ENCODE data around the gene OFD1.
A peak's percentile ranks its signal among the peaks of the same experiment; 100 is the strongest.

Gene OFD1, protein sequence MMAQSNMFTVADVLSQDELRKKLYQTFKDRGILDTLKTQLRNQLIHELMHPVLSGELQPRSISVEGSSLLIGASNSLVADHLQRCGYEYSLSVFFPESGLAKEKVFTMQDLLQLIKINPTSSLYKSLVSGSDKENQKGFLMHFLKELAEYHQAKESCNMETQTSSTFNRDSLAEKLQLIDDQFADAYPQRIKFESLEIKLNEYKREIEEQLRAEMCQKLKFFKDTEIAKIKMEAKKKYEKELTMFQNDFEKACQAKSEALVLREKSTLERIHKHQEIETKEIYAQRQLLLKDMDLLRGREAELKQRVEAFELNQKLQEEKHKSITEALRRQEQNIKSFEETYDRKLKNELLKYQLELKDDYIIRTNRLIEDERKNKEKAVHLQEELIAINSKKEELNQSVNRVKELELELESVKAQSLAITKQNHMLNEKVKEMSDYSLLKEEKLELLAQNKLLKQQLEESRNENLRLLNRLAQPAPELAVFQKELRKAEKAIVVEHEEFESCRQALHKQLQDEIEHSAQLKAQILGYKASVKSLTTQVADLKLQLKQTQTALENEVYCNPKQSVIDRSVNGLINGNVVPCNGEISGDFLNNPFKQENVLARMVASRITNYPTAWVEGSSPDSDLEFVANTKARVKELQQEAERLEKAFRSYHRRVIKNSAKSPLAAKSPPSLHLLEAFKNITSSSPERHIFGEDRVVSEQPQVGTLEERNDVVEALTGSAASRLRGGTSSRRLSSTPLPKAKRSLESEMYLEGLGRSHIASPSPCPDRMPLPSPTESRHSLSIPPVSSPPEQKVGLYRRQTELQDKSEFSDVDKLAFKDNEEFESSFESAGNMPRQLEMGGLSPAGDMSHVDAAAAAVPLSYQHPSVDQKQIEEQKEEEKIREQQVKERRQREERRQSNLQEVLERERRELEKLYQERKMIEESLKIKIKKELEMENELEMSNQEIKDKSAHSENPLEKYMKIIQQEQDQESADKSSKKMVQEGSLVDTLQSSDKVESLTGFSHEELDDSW

DNA sequence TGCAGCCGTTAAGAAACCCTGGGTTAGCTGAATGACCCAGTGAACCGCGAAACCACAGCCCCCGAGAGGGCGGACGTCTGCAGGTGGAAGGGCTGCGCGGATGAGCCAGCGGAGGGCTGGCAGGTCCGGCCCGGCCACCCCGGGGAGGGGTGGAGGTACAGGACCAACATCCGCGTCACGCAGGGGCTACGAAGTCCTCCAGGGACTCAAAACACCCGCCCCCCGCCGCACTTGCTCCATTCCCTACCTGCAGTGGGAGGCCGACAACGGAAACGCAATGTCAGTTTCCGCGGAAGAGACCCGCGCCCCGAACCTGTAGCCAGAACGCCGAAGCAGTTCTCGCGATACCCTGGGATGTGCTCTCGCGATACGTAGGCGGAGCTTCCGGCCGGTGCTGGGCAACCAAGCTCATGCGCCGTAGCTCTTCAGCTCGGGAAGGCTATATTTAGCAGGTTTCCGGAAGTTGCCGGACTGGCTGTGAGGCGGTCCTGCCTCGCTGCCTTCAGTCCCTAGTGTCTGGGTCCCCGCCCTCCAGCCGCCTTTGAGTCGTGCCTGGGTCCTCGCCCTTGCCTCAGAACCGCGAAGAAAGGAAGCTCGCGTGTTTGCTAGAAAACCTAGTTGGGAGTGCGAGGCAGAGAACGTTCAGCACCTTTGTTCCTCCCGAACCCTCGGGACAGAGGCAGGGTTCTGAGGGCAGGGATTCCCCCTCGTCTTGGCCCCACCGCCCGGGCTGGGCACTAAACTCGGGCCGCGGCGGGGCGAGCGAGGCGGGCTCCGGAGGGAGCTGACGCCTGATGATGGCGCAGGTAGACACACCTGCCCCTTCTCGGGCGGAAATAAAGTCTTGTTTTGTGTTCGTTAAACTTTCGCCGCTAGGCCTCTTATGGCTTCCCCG lies at the start of gene OFD1, which contains the start of gene TRAPPC2:
OFD1 (plus strand) TSS at position 471 of the 895 bp plus-strand sequence; CDS start at position 795, 324 bp downstream.
TRAPPC2 (minus strand) TSS at position 343 of the 895 bp plus-strand sequence. CDS start 14,657 bp downstream, outside the sequence.
- peak; percentile 67 to 78 for DNase-seq (ENCODE audit: low read depth in 2 of 2)

DNA sequence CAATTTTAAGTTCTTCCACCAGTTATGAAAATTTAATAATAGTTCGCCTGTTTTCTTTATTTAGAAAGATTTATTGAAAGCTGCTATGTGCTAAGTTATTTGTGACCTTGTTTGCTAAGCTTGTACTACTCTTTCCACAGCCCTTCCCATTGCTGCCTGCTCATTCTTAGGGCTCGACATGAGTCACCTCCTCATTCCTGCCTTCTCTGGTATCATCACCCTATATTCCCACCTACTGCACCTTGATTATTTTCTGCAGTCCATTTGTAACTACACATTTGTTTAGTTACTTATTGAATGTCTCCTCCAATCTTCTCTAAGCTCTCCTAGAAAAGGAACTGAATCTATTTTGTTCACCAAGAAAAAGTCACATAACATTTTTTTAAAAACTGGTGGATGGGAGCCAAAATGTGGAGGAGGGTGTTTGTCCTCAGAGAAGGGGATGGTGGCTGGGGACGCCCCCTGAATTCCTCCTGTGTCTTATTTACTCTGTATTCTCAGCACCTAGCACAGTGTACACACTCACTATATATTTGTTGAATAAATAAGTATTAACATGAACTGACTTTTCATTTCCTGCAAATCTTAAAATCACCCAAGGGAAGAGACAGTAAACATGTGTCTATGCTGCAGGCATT lies 49.3 kb upstream of the OFD1 start:
- DNase-seq (ENCODE audit: low read depth in 2 of 2) = no peak

DNA sequence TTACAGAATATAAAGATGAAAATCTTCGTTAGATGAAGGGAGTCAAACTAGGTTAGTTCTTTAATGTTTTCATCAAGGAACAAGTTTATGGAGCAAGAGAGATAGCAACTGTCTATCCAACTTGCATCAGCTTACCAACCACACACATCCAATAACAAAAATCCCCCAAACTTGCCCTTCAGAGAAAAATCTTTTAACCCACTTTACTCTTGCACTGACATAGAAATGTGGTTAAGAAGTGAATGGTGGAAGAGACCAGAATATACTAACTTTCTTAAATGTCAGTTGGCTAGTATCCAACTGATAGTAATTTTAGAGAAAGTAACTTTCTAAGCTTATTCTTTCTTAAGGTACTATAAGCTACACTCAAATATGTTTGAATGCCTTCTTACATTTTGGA lies 47.3 kb upstream of the OFD1 start:
- no peak for DNase-seq (ENCODE audit: low read depth in 2 of 2)

DNA sequence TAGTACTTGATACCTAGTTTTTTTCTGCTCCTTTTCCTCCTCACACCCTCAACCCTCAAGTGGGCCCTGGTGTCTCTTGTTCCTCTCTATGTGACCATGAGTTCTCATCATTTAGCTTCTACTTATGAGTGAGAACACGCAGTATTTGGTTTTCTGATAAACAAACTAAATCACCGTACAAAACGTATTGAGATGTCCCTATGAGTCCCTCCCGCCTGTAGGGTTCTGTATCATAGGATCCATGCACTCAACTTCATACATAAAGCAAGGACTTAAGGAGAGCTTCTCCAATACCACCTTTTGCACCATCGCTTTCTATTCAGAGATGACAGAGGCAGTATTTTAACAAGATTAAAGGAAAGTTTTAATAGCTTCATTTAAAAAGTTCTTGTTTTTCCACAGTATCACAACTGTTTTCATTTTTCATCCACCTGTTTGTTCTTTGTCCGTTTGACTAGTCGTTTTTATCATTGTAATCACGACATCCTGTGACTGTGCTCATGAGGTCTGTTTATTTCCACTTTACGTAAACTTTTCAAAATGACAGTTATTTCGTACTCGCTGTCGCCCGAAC lies 46.1 kb upstream of the OFD1 start:
- DNase-seq (ENCODE audit: low read depth in 2 of 2) = no peak

DNA sequence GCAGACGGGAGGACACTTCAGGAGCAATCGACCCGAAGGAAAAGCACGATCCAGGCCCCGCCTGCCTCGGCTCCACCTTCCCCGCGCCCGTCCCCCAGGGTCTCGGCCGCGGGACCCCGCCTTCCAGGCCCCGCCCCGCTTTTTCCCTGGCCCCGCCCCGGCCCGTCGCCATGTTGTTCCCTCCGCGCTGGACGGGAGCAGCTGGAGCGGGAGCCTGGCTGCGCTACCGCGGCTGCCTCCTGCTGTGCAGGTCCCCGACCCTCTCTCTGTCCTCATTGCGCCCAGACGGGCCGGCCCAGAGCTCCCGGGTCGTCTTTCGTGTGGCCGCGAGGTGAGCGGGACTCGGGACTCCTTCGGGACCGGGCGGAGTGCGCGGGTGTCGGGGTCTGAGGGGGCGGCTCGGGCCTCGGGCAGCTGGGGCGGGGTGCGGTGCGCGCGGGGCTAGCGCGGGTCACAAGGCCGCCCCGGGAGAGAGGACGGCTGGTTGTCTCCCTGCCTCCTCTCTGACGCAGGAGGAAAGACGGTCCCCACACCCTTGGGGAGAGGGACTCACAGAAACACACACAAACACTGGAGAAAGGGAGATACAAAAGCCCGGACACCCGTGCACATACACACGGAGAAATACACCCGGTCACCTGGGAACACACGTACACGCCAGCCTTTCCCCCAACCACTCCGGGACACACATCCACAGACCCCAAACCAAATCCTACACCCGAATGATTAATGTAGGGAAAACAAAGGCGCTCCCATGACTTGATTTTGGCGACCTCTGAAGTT lies 45.4 kb upstream of the OFD1 start, which contains the start of gene RAB9A:
RAB9A (plus strand) TSS at position 171 of the 783 bp plus-strand sequence. CDS start 19,619 bp downstream, outside the sequence.
- DNase-seq (ENCODE audit: low read depth in 2 of 2) = peak; percentile 76 to 78

DNA sequence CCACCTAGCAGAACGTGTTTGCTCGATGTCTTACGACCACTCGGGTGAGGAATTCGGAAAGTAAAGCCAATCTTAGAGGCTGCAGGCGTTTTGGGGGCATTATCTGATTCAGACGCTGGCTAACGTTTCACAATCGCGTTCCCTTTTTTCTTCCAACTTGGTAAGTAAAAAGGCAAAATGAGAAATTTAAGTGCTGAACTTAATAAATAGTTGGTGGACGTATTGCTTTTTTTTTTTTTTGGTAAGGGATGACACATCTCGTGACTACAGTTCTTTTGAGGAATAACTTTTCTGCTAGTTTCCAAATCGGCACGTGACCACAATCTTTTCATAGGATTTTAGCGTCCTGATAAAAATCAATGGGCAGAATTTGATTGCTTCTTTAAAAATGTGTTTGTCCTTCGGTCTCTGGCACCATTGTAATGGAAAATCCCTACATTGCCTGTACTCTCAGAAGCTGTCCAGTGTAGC lies 44.8 kb upstream of the OFD1 start:
- no peak for DNase-seq (ENCODE audit: low read depth in 2 of 2)

DNA sequence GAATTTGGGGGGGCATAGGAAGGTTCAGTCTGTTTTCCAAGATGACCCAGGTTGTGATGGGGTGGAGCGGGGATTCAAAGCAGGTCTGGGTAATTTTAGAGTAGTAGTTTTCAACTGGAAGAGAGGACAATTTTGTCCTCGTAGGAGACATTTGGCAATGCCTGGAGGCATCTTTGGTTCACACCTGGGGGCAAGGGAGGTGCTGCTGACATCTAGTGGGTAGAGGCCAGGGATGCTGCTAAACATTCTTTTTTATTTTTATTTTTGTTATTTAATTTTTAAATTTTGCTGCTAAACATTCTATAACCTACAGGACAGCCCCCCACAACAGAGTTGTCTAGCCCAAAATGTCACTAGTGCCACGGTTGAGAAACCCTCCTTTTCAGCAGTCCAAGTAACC lies 43.7 kb upstream of the OFD1 start:
- no peak for DNase-seq (ENCODE audit: low read depth in 2 of 2)

DNA sequence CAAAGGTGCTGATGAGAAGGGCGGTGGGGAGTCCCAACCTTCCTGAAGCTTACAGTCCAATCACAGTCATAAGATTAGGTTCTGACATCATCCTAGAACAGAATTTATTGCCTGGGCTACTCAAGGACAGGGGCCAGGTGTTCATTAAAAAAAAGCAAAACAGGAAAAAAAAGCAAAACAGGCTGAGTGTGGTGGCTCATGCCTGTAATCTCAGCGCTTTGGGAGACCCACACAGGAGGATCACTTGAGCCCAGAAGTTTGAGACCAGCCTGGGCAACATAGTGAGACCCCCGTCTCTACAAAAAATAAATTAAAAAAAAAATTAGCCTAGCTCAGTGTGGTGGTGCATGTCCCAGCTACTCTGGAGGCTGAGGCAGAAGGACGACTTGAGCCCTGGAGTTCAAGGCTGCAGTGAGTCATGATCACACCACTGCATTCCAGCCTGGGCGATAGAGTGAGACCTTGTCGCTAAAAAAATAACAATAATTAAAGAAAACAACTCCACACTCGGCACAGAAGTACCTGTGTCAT lies 42.6 kb upstream of the OFD1 start:
- DNase-seq (ENCODE audit: low read depth in 2 of 2) = no peak

DNA sequence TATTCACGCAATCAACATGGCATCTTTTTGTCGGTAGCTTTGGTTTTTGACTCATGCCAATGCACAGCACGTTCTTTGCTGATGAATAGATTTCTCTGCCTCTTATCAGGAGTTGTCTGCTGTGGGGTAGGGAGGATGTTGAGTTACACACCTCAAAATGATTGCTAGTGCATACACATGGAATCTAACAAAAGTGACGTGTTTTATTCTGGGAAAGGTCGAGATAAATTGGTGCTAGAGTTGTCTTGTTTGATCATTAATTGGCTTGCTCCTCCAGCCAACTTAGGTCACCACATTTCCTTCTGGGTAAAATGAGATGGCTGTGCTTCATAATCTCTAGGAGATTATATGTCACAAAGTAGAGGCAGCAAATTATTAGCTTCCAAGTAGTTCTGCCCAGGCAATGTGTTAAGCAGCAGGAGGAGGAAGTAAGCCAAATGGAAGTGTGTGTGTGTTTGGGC lies 41.7 kb upstream of the OFD1 start:
- no peak for DNase-seq (ENCODE audit: low read depth in 2 of 2)

DNA sequence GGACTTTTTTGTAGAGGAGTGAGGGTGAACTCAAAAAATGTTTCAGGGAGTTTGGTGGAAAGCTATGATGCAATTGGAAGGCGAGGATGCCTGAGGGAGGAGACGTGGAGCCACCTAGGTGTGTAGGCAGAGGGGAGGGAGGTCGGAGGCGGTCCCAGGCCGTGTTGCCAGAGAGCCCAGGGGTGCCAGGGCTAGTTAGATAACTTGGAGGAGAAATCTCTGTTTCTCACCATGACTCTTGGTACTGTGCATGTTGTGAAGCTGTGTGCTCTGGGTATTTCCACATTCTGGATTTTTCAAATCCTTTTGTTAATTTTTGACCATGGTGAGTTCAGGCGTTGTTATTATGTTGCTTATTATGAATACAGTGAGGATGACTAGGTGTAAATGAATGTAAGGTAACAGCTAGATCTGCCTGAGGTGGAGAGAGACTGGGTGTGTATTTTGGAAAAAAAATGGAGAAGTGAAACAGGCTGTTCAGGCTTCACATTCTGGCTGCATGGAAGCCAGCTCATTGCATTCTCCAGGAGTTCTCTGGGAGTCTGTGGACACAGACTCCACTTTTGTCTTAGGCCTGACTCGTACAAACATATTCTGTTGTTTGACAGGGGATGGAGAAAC lies 41.1 kb upstream of the OFD1 start:
- no peak for DNase-seq (ENCODE audit: low read depth in 2 of 2)

DNA sequence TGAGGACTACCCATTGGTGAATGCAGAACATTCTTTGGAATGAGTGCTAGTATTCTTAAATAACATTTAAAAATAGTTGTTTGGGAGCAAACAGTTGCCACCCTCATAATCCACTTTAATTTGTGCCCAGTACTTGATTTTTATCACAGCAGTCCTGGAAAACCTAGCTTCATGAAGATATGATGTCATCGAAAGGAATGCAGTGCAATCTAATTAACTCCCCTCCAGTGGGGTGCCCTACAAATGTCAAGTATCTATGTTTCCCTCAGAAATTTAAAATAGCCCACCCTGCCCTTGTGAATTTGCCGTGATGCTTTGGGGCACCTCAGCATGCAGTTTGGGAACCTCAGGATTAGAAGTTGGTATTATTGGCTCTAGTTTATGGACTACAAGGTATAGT lies 40.2 kb upstream of the OFD1 start:
- DNase-seq (ENCODE audit: low read depth in 2 of 2) = no peak

DNA sequence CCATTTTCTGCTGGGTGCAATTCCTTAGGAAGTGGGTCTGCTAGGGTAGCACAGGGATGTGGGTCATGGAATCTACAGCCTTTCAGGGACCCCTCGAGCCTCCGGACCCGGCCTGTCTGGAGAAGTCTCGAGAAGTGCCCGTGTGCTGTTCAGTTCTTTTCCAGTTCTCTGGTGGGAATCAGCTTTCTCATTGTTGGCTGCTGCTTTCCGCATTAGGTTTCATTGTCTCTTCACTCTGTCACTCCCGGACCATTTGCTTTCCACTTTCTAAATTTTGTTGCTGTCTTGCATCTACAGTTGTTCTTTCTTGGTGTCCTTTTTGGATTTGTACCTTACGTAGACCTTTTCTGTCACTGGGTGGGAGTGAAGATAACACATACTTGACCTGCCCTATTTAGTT lies 39.6 kb upstream of the OFD1 start:
- no peak for DNase-seq (ENCODE audit: low read depth in 2 of 2)

DNA sequence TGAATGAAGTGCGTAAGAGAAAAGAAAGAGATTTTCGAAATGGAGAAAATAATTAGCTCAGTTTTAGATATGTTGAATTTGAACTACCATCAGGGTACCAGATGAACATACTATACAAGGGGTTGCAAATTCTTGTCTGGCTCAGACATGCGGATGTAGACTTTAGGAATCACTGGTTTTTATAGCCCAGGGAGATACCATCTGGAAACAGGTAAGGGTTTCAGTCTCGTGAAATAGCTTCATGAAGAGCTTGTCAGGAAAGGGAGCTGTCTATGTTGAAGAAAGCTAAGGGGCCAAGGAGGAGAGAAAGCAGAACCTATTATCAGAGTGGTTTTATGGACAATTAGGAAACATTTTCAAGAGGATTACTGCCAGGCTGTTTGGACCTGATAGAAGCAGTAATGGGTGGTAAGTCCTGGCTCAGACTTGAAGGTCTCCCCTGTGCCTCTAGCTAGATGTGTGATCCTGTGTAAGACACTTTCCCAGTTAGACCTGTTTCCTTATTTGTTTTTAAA lies 38.9 kb upstream of the OFD1 start:
- no peak for DNase-seq (ENCODE audit: low read depth in 2 of 2)

DNA sequence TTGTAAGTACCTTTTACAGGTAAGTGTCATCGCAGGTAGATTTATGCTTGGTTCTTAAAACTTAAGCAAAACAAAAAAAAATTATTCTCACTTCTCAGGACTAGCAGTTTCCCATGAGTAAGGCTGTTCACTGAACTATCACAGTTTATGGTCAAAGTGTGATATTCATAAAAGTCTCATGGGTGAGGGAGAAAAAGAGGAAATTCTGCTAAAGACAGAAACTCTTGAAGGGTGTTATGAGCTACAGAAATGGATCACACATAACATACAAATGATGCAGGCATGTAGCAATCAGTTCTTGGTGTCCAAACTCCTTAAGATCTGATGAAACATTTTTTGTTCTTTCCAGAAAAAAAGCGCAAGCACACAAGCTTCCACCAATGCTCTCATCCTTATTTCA lies 37.1 kb upstream of the OFD1 start:
- no peak for DNase-seq (ENCODE audit: low read depth in 2 of 2)

DNA sequence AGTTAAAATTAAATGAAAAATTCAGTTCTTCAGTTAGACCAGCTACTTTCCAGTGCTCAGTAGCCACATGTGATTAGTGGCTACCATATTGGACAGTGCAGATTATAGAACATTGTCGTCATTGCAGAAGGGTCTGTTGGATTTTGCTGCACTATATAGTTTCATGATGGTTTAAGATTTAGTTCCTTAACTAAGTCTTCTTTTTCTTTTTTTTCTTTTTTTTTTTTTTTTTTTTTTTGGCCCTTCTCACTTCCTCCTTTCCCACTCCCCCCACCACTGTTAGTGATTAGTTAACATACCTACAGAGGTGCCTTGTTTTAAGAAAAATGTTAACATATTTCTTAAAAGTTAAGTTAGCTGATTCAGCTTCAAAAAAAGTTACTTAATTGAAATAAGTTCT lies 36.6 kb upstream of the OFD1 start:
- no peak for DNase-seq (ENCODE audit: low read depth in 2 of 2)

DNA sequence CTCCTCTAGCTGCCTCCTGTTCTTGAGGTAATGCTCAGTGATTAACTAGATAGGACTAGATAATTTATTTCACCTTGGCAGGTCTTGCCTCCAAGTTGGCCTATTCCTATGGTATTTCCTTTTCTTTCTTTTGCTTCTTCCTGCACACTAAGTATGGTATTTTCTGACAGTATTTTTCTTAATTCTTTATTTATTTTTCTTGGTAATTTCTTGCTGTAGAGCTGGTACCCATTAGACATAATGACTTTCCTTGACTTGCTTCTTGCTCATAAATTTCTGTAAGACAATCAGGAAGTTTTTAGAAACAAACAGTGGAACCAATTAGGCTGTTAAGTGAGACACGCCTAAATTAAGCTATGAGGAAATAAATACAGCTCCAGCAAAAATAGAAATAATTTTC lies 36.1 kb upstream of the OFD1 start:
- DNase-seq (ENCODE audit: low read depth in 2 of 2) = no peak

DNA sequence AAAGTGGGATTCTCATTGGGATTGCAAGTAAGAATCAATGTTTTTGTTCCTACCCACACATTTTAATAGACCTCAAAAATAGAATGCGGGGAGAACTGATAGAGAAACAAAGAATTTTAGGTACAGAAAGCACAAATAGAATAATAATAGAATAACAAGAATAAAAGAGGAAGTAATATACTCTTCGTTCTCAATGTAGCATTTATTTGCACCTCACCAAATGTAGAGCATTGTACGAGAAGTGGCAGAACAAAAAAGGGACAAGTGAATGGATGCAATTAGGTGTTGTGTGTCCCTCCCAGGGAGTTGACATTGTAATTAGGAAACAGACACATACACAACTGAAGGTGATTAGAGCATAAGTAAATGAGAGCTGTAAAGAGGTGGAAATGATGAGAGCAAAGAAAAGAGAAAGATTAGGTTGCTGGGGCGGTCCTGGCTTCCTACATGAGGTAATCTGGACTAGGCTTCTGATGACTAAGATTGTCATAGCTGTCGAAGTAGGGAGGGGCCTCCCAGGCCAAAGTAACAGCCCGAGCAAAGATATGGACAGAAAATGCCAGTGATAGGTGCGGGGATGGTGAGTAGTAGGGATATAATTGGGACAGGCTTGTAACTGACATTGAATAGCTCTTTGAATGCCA lies 35.2 kb upstream of the OFD1 start:
- DNase-seq (ENCODE audit: low read depth in 2 of 2) = no peak

DNA sequence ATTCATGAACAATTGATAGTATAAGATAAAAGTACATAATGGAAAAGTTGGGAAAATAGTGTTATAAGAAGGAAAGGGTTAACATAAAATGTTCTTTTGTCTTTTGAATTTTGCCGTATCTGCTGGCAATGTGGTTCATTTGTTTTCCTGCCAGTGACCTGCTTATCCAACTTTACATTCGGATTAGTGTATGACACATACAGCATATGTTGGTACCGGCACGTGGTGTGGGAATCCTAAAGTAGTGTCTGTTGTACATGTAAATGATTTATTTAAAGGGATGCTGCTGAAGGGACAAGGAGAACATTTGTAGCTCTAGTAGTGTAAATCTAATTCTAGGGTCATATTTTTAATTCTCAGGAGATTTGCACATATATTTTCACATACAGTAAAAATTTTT lies 34.2 kb upstream of the OFD1 start:
- DNase-seq (ENCODE audit: low read depth in 2 of 2) = no peak

Data from stimulated activated CD4-positive, alpha-beta T cell treated with anti-CD3 and anti-CD28 coated beads, Interleukin-4, amount 100 ng/mL, for 48 hours (primary cell).